ENCODE measurements around the gene NCKAP5.
"Not testable (repeated sequence)": the region's sequence is repeated elsewhere in the genome, so short reads cannot be mapped to it uniquely, and the experiment has no call there.

Gene NCKAP5

GRCh38 chr2:132825601-132826000, 742.7 kb downstream of the NCKAP5 start:
- DNase-seq, result no peak

- DNase-seq, result no peak
These were observed 743.5 kb downstream of the NCKAP5 start for GRCh38 chr2:132824716-132825115.

- no peak for DNase-seq
These were observed 752.0 kb downstream of the NCKAP5 start for GRCh38 chr2:132816234-132816633.

GRCh38 chr2:132815516-132815915, 752.7 kb downstream of the NCKAP5 start:
- DNase-seq, result no peak

GRCh38 chr2:132814651-132815050, 753.6 kb downstream of the NCKAP5 start:
- DNase-seq, result no peak

GRCh38 chr2:132813422-132813821, 754.8 kb downstream of the NCKAP5 start:
- DNase-seq, result no peak

- DNase-seq, result no peak
These were observed 756.9 kb downstream of the NCKAP5 start for GRCh38 chr2:132811148-132811915.

- DNase-seq, result not testable (repeated sequence)
These were observed 758.3 kb downstream of the NCKAP5 start for GRCh38 chr2:132809962-132810361.

- no peak for DNase-seq
These were observed 764.2 kb downstream of the NCKAP5 start for GRCh38 chr2:132804051-132804450.

- no peak for DNase-seq
These were observed 769.9 kb downstream of the NCKAP5 start for GRCh38 chr2:132798341-132798740.

- no peak for DNase-seq
These were observed 770.7 kb downstream of the NCKAP5 start for GRCh38 chr2:132797556-132797955.

GRCh38 chr2:132797071-132797470, 771.2 kb downstream of the NCKAP5 start:
- no peak for DNase-seq

- no peak for DNase-seq
These were observed 773.0 kb downstream of the NCKAP5 start for GRCh38 chr2:132795220-132795619.

- no peak for DNase-seq
These were observed 774.7 kb downstream of the NCKAP5 start for GRCh38 chr2:132793532-132793931.

- DNase-seq, result no peak
These were observed 778.0 kb downstream of the NCKAP5 start for GRCh38 chr2:132790207-132790785.

- DNase-seq, result no peak
These were observed 779.2 kb downstream of the NCKAP5 start for GRCh38 chr2:132789066-132789465.

GRCh38 chr2:132788310-132788838, 779.9 kb downstream of the NCKAP5 start:
- DNase-seq, result no peak

- DNase-seq, result no peak
These were observed 784.4 kb downstream of the NCKAP5 start for GRCh38 chr2:132783883-132784282.

GRCh38 chr2:132782176-132782783, 786.0 kb downstream of the NCKAP5 start:
- no peak for DNase-seq

- no peak for DNase-seq
These were observed 787.6 kb downstream of the NCKAP5 start for GRCh38 chr2:132780651-132781050.

- DNase-seq, result no peak
These were observed 789.0 kb downstream of the NCKAP5 start for GRCh38 chr2:132779206-132779721.

- DNase-seq, result no peak
These were observed 792.0 kb downstream of the NCKAP5 start for GRCh38 chr2:132776287-132776686.

- no peak for DNase-seq
These were observed 794.1 kb downstream of the NCKAP5 start for GRCh38 chr2:132774189-132774588.

GRCh38 chr2:132773331-132773730, 794.9 kb downstream of the NCKAP5 start:
- no peak for DNase-seq

Measured in hematopoietic multipotent progenitor cell treated with erythropoietin and hydrocortisone succinate and interleukin-3 and kit ligand, for 8 days (in vitro differentiated cells).